Choroid plexus epithelial cell (primary cell): ENCODE data around the gene SPATA17.
"Not testable (repeated sequence)": the region's sequence is repeated elsewhere in the genome, so short reads cannot be mapped to it uniquely, and the experiment has no call there.

Experiments used
- DNase-seq: peaks from one replicate; pipeline ENCODE4 v3.0.0-alpha.2; 2010; ENCODE audit warnings: low read depth
- H3K4me3 ChIP-seq: 2 replicates; pipeline ENCODE4 v1.5.1; 2011; ENCODE audit warnings: low read depth, mild to moderate bottlenecking, control low read depth, low read length, moderate library complexity
- TF ChIP-seq, protein P1 (sequence below): conservative IDR thresholded peaks from 2 replicates; pipeline ENCODE4 v1.5.1; 2011; ENCODE audit warnings: low read depth, mild to moderate bottlenecking, control low read depth, inconsistent platforms, low read length, moderate library complexity

SPATA17 gene

DNA sequence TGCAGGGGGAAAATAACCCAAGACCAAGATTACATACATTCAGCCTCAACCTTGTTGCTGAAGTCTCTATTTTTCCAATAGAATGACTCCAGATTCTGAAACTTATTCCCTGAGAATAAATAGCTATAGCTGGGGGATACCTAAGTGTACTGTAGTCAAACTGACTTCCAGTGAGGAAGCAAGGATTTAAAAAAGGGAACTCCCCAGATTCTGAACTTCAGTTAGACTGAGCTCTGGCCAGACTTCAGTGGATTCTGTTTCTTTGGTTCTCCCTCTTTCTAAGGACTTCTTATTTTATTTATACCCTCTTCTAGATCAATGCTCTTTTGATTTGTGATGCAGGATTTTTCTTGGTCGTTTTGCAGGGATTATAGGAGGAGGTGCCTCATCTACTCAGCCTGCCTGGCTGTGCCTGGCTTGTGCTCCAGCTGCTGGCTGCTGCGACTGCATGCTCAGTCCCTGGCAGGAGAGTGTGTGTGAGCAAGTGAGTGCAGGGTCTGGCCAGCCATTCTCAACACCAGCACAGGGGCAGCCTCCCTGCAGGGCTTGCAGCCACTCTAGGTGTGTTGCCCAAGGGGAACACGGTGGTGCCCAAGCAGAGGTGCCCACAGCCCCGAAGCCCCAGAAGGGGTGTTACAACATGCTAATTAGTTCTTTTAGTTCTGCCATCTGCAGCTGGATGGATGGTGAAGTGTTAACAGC, 43.0 kb downstream of the SPATA17 start:
- TF ChIP-seq, protein P1, sequence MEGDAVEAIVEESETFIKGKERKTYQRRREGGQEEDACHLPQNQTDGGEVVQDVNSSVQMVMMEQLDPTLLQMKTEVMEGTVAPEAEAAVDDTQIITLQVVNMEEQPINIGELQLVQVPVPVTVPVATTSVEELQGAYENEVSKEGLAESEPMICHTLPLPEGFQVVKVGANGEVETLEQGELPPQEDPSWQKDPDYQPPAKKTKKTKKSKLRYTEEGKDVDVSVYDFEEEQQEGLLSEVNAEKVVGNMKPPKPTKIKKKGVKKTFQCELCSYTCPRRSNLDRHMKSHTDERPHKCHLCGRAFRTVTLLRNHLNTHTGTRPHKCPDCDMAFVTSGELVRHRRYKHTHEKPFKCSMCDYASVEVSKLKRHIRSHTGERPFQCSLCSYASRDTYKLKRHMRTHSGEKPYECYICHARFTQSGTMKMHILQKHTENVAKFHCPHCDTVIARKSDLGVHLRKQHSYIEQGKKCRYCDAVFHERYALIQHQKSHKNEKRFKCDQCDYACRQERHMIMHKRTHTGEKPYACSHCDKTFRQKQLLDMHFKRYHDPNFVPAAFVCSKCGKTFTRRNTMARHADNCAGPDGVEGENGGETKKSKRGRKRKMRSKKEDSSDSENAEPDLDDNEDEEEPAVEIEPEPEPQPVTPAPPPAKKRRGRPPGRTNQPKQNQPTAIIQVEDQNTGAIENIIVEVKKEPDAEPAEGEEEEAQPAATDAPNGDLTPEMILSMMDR: no peak
- no peak overlapping the region for H3K4me3 ChIP-seq
- DNase-seq: no peak

DNA sequence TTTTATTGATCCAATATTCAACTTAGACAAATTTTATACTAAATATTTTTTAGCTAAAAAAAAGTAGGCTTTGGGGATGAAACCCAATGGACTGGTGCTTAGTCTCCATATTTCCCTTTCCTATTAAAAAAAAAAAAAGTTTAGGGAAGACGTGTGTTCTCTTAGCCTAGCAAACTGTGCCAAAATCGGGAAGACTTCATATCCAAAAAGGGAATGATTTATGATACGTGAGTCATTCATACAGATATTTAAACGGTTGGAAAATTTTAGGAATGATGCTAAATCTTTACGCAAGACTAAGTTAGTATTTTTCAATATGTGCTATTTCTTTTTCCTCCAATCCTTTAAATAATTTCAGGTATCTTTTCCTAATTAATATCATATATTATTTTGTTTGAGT, 50.7 kb downstream of the SPATA17 start:
- TF ChIP-seq, protein P1: no peak
- no peak overlapping the region for H3K4me3 ChIP-seq
- no peak for DNase-seq

DNA sequence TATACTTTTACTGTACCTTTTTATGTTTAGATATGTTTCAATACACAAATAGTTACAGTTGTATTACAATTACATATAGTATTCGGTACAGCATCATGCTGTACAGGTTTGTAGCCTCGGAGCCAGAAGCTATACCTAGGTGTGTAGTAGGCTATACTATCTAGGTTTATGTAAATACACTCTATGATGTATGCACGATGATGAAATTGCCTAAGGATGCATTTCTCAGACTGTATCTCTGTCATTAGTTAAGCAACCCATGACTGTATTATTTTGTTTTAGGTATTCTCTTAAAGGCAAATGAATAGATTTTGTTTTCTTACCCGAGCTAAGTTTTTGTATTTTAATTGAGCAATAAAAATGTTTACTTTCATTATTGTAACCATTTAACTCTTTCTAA, 56.4 kb downstream of the SPATA17 start:
- no peak for DNase-seq
- TF ChIP-seq, protein P1: no peak
- H3K4me3 ChIP-seq: no peak overlapping the region

DNA sequence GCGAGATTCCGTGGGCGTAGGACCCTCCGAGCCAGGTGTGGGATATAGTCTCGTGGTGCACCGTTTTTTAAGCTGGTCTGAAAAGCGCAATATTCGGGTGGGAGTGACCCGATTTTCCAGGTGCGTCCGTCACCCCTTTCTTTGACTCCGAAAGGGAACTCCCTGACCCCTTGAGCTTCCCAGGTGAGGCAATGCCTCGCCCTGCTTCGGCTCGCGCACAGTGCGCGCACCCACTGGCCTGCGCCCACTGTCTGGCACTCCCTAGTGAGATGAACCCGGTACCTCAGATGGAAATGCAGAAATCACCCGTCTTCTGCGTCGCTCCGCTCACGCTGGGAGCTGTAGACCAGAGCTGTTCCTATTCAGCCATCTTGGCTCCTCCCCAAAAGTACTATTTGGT, 65.0 kb downstream of the SPATA17 start:
- not testable (repeated sequence) for H3K4me3 ChIP-seq, DNase-seq

DNA sequence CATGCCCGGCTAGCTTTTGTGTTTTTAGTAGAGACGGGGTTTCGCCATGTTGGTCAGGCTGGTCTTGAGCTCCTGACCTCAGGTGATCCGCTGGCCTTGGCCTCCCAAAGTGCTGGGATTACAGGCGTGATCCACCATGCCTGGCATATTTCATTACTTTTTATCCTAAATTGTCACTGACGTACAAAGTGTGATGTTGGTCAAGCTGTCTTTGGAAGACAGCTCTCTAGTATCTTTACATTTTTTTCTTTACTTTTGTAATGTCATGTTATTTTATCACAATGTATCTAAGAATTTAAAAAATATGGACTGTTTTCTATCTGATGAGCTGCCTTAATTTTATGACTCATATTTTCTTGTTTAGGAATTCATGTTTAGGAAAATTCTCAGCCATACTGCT, 72.2 kb downstream of the SPATA17 start:
- no peak for DNase-seq
- TF ChIP-seq, protein P1: no peak
- no peak overlapping the region for H3K4me3 ChIP-seq

DNA sequence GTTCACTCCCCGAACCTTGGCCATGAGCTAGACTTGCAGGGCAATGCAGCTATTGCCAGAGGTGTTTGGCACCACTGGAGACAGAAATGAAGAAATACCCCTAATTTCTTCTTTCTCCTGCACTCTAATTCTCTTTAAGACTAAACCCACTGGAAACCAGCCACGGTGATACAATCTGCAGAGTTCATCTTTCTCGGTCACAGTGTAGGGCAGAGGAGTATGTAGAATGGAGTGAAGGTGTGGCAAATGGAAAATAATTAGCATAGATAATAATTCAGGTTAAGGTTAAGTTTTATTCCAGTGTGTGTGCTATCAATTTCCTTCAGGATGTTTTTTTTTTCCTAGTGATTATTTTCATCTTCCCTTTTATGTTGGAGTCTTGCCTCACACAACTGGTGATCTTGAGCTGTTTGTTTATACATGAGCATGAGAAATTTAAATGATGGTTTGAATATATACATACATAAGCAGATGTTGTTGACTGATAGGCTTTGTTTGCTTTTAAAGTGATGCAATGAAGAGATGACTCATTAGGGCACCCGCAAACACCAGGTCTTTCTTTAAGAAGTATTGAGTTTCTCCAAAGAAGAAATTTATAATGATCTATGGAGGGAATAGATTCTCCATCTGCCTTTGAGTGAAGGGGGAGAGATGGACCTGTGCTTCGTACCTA, 81.9 kb downstream of the SPATA17 start:
- no peak overlapping the region for H3K4me3 ChIP-seq
- DNase-seq: peak; percentile 28
- TF ChIP-seq, protein P1: no peak

DNA sequence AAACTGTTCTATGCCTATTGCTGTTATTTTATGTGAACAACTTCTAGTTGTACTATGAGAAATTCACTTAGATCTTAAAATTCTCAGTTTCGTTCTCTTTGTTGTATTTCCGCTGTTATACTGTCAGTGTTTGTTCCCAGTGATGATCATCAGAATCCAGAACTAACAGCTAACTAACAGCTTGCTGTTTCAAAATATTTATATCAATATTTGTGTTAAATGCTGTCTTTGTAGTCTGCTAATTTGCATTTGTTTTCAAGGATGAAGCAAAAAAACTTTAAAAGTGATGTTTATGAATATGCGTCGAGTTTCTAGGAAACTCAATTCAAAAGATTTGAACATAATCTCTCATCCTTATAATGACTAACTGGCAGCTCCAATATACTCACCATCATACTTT, 84.5 kb downstream of the SPATA17 start:
- no peak for DNase-seq
- TF ChIP-seq, protein P1: no peak
- H3K4me3 ChIP-seq: no peak overlapping the region
